Measurements from ENCODE around the gene SLC22A13.

- TF ChIP-seq PATZ1 (CRISPR knock-in tag; IDR thresholded peaks at IDR 0.05; ENCODE audit: borderline replicate concordance) (no peak), ESRRG (CRISPR knock-in tag; IDR thresholded peaks at IDR 0.05) (no peak), CSDC2 (CRISPR knock-in tag; IDR thresholded peaks at IDR 0.05) (no peak), ZFP3 (CRISPR knock-in tag; IDR thresholded peaks at IDR 0.05) (no peak), ZNF70 (CRISPR knock-in tag; IDR thresholded peaks at IDR 0.05) (no peak), ISL1 (CRISPR knock-in tag; IDR thresholded peaks at IDR 0.05) (no peak), RARB (CRISPR knock-in tag; IDR thresholded peaks at IDR 0.05) (no peak), ZFP30 (CRISPR knock-in tag; IDR thresholded peaks at IDR 0.05) (no peak), BACH2 (CRISPR knock-in tag; IDR thresholded peaks at IDR 0.05; ENCODE audit: borderline replicate concordance) (no peak), GLIS3 (CRISPR knock-in tag; IDR thresholded peaks at IDR 0.05) (no peak)
Measured at GRCh38 chr3:38312356-38312755, 46.7 kb downstream of the SLC22A13 start.
